PC-3 (cell line): Measurements from ENCODE around the gene ZBTB16. TPM values are rescaled to one million over a fixed set of nuclear protein-coding genes. Genes with fewer than 3 reads are reported as not detected.

ENCODE experiments used
- ATAC-seq: fragments of 200-7000 bp; cut with Tn5 transposase; 2 replicates; pipeline ENCODE4 v1.9.1; 2020; ENCODE audit warnings: mild to moderate bottlenecking, moderate library complexity
- BruUV-seq: library from RNA; stranded (reverse); fragments of 400-500 nt; replicated peaks from 2 replicates; lab custom pipeline; 2021; lab: Mats Ljungman, UMichigan
- CTCF ChIA-PET: fragments of 300-600 bp; sonication (Branson Sonifier 250); formaldehyde crosslinking; loops from one replicate; lab custom pipeline; 2022; ENCODE audit warnings: antibody characterized with exemption; lab: Charles Lee
- POLR2A ChIA-PET: fragments of 300-600 bp; sonication (Branson Sonifier 250); formaldehyde crosslinking; loops from one replicate; lab custom pipeline; 2022; ENCODE audit warnings: antibody characterized with exemption; ENCODE audit not compliant: unreplicated experiment; lab: Charles Lee
- DNase-seq: peaks from one replicate; pipeline ENCODE4 v3.0.0-alpha.2; 2015
- H2AFZ ChIP-seq: fragments of 300-600 bp; sonication (generic); 2 replicates; pipeline ENCODE4 v1.6.0; 2016; ENCODE audit warnings: antibody characterized with exemption, low read length
- H3F3A ChIP-seq: fragments of 300-600 bp; sonication (generic); one replicate; pipeline ENCODE4 v1.6.0; 2017; ENCODE audit warnings: antibody characterized with exemption, low read length, control low read depth, mild to moderate bottlenecking; ENCODE audit not compliant: unreplicated experiment
- H3K27ac ChIP-seq: fragments of 300-600 bp; sonication (generic); 2 replicates; pipeline ENCODE4 v1.5.1; 2016; ENCODE audit warnings: mild to moderate bottlenecking, low read length
- H3K27me3 ChIP-seq: fragments of 300-600 bp; sonication (generic); 2 replicates; pipeline ENCODE4 v1.6.1; 2016; ENCODE audit warnings: low read length, mixed read lengths
- H3K36me3 ChIP-seq: fragments of 300-600 bp; sonication (generic); 2 replicates; pipeline ENCODE4 v1.6.1; 2016; ENCODE audit warnings: low read depth, mixed run types, low read length, mixed read lengths
- H3K4me1 ChIP-seq: fragments of 300-600 bp; sonication (generic); 2 replicates; pipeline ENCODE4 v1.5.1; 2016; ENCODE audit warnings: low read length; ENCODE audit not compliant: insufficient read depth
- H3K4me2 ChIP-seq: fragments of 300-600 bp; sonication (generic); 2 replicates; pipeline ENCODE4 v1.6.0; 2016; ENCODE audit warnings: low read length
- H3K4me3 ChIP-seq: fragments of 300-600 bp; sonication (generic); 2 replicates; pipeline ENCODE4 v1.5.1; 2016; ENCODE audit warnings: mild to moderate bottlenecking, low read length, mixed read lengths
- H3K79me2 ChIP-seq: fragments of 300-600 bp; sonication (generic); 2 replicates; pipeline ENCODE4 v1.6.1; 2017; ENCODE audit warnings: low read length, mixed read lengths
- H3K9ac ChIP-seq: fragments of 300-600 bp; sonication (generic); 2 replicates; pipeline ENCODE4 v1.6.0; 2016; ENCODE audit warnings: mild to moderate bottlenecking, low read length
- H3K9me2 ChIP-seq: fragments of 300-600 bp; sonication (generic); replicated peaks from 2 replicates; pipeline ENCODE4 v1.6.1; 2016; ENCODE audit warnings: mixed run types, low read length, mixed read lengths
- H3K9me3 ChIP-seq: fragments of 300-600 bp; sonication (generic); 2 replicates; pipeline ENCODE4 v1.6.1; 2016; ENCODE audit warnings: low read length, mixed read lengths
- H4K20me1 ChIP-seq: fragments of 300-600 bp; sonication (generic); 2 replicates; pipeline ENCODE4 v1.6.1; 2016; ENCODE audit warnings: low read length, mixed read lengths
- CTCF ChIP-seq: fragments of 300-600 bp; sonication (generic); conservative IDR thresholded peaks from 2 replicates; pipeline ENCODE4 v1.5.1; 2017; ENCODE audit warnings: antibody characterized with exemption, low read depth, mild to moderate bottlenecking, low read length
- EZH2 ChIP-seq: fragments of 300-600 bp; sonication (generic); IDR thresholded peaks from one replicate; pipeline ENCODE4 v1.6.1; 2017; ENCODE audit warnings: antibody characterized with exemption, mild to moderate bottlenecking, low read length; ENCODE audit not compliant: unreplicated experiment
- EZH2phosphoT487 ChIP-seq: fragments of 300-600 bp; sonication (generic); IDR thresholded peaks from 2 replicates; pipeline ENCODE4 v1.6.1; 2018; ENCODE audit warnings: mild to moderate bottlenecking, antibody characterized with exemption, low read length, borderline replicate concordance
- intact Hi-C: fragments of 100-400 bp; cut with micrococcal nuclease; formaldehyde crosslinking; loops from 2 replicates; pipeline ENCODE4 v1.9.0; 2023
- total RNA-seq: library from RNA; depleted of rRNA; stranded (reverse); fragments of >200 nt; gene quantifications from 2 replicates; pipeline ENCODE4 v1.2.3, GENCODE V29; 2014

Gene ZBTB16
- total RNA-seq, 1 experiment from 2014 or later: not detected

- no peak overlapping the region for H3K27ac ChIP-seq
- no peak overlapping the region for H2AFZ ChIP-seq
- H3K9me3 ChIP-seq: no peaks in the 10 kb centered on the region
- H3K79me2 ChIP-seq: no peaks in the 10 kb centered on the region
- ChIA-PET POLR2A (no interaction called here), CTCF (no interaction called here)
- H3K9ac ChIP-seq: no peak overlapping the region
- H3K4me1 ChIP-seq: peaks cover 6% of the 10 kb centered on the region; the same call in 1 of the 2 replicates
- no TSS peak for BruUV-seq
- H3K9me2 ChIP-seq: no peaks in the 10 kb centered on the region
- intact Hi-C loops: no loop called here
- H3K27me3 ChIP-seq: peaks cover 34% of the 10 kb centered on the region
- H4K20me1 ChIP-seq: no peaks in the 10 kb centered on the region
- DNase-seq: peak; percentile 25
- no peaks in the 10 kb centered on the region for H3F3A ChIP-seq
- ATAC-seq: no peak
- H3K36me3 ChIP-seq: no peaks in the 10 kb centered on the region
- H3K4me3 ChIP-seq: no peak overlapping the region
- TF ChIP-seq EZH2phosphoT487: no peak
- TF ChIP-seq CTCF: no peak
- no peak for TF ChIP-seq EZH2
- no peak overlapping the region for H3K4me2 ChIP-seq
These were observed 28.1 kb upstream of the ZBTB16 start for GRCh38 chr11:114031246-114031966.

- no peaks in the 10 kb centered on the region for H3K9me2 ChIP-seq
- H3K27me3 ChIP-seq: peaks cover 34% of the 10 kb centered on the region
- intact Hi-C loops: no loop called here
- H3K4me3 ChIP-seq: no peak overlapping the region
- no peaks in the 10 kb centered on the region for H3K79me2 ChIP-seq
- no peak overlapping the region for H3K9ac ChIP-seq
- no TSS peak for BruUV-seq
- H3K9me3 ChIP-seq: no peaks in the 10 kb centered on the region
- H3K36me3 ChIP-seq: no peaks in the 10 kb centered on the region
- CTCF ChIA-PET: no interaction called here
- POLR2A ChIA-PET: no interaction called here
- no peaks in the 10 kb centered on the region for H3F3A ChIP-seq
- peaks cover 11% of the 10 kb centered on the region; the same call in 1 of the 2 replicates for H3K4me1 ChIP-seq
- ATAC-seq (no peak), DNase-seq (no peak)
- TF ChIP-seq EZH2 (no peak), CTCF (no peak), EZH2phosphoT487 (no peak)
- no peak overlapping the region for H3K4me2 ChIP-seq
- no peak overlapping the region for H2AFZ ChIP-seq
- no peak overlapping the region for H3K27ac ChIP-seq
- H4K20me1 ChIP-seq: no peaks in the 10 kb centered on the region
These were observed 27.6 kb upstream of the ZBTB16 start for GRCh38 chr11:114031967-114032320.

- Histone ChIP-seq H3K79me2 (no peaks in the 10 kb centered on the region), H3K36me3 (no peaks in the 10 kb centered on the region), H3K9me2 (no peaks in the 10 kb centered on the region), H3K4me2 (no peak overlapping the region), H3F3A (no peaks in the 10 kb centered on the region), H3K9me3 (no peaks in the 10 kb centered on the region), H3K27ac (no peak overlapping the region), H4K20me1 (no peaks in the 10 kb centered on the region), H2AFZ (no peak overlapping the region), H3K27me3 (peaks cover 39% of the 10 kb centered on the region), H3K9ac (no peak overlapping the region), H3K4me3 (no peak overlapping the region), H3K4me1 (peaks cover 11% of the 10 kb centered on the region; the same call in 1 of the 2 replicates)
- intact Hi-C loops: no loop called here
- TF ChIP-seq CTCF (no peak), EZH2 (no peak), EZH2phosphoT487 (no peak)
- no TSS peak for BruUV-seq
- ChIA-PET POLR2A (no interaction called here), CTCF (no interaction called here)
- DNase-seq (no peak), ATAC-seq (no peak)
These were observed 26.4 kb upstream of the ZBTB16 start for GRCh38 chr11:114033066-114033465.
